GM18861 (cell line): ENCODE measurements around the gene MKNK2.

Experiments
- ATAC-seq: cut with Tn5 transposase; IDR thresholded peaks from one replicate; pipeline ENCODE4 v1.9.1; 2021; ENCODE audit not compliant: unreplicated experiment

MKNK2 gene

DNA sequence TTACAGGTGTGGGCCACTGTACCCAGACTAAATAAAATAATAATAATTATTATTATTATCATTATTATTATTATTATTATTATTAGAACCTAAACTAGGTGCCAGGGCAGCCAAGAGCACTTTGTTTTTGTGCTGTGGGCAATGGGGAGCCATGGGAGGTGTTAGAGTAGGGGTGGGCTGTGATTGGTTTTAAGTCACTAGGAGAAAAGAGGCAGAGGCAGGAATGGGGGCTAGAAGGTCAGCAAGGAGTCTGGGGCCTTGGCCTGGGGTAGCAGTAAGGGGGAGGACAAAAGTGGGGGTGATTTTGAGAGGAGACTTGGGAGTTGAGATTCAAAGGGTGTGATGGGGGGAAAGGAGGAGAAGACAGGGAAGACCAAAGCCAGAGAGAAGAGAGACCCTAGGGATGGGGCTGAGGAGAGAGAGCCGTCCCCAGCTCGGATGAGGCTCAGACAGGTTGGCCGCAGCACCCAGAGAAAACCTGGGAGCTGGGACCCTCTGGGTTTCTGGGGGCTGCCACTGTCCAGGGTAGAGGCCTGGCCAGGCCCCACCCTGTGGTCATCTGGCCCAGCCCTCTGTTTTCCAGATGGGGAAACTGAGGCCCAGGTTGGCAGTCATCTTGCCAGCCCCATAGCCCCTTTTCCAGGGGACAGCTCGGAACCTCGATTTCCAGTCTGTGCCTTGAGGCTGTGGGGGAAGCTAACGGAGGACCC is 17.8 kb downstream of the MKNK2 start:
- no peak for ATAC-seq

GRCh38 chr19:2032296-2032941 is 18.6 kb downstream of the MKNK2 start:
- no peak for ATAC-seq

- ATAC-seq: no peak
These were observed 23.7 kb downstream of the MKNK2 start for GRCh38 chr19:2027361-2027760.

GRCh38 chr19:2026770-2027169 is 24.3 kb downstream of the MKNK2 start:
- ATAC-seq: no peak

DNA sequence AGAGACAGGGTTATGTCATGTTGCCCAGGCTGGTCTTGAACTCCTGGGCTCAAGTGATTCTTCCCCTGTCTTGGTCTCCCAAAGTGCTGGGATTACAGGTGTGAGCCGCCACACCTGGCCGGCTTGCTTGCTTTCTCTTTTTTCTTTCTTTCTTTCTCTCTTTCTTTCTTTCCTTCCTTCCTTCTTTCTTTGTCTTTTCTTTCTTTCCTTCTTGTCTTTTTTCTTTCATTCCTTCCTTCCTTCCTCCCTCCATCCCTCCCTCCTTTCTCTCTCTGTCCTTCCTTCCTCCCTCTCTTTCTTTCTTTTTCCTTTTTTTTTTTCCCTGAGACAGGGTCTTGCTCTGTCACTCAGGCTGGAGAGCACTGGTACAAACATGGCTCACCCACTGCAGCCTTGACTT is 28.8 kb downstream of the MKNK2 start:
- no peak for ATAC-seq

GRCh38 chr19:2021453-2022140 is 29.4 kb downstream of the MKNK2 start:
- no peak for ATAC-seq

DNA sequence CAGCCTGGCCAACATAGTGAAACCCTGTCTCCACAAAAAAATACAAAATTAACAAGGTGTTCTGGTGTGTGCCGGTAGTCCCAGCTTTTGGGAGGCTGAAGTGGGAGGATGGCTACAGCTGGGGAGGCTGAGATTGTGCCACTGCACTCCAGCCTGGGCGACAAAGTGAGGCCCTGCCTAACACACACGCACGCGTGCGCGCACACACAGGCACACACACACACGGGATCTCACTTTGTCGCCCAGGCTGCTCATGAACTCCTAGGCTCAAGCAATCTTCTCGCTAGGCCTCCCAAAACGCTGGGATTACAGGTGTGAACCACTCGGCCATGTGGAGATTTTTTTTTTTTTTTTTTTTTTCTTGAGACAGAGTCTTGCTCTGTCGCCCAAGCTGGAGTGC is 32.3 kb downstream of the MKNK2 start:
- ATAC-seq: no peak

- ATAC-seq: no peak
These were observed 34.8 kb downstream of the MKNK2 start for GRCh38 chr19:2016041-2016807.

DNA sequence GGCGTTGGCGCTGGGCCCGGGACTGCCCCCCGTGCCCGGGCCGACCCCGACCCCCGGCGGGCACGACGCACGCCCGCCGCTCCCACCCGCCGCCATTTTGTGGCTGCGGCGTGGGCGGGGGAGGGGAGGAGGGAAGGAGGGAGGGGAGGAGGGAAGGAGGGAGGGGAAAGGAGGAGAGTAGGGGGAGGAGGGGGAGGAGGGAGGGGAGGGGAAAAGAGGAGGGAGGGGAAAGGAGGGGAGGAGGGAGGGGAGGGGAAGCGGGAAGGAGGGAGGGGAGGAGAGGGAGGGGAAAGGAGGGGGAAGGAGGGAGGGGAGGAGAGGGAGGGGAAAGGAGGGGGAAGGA is 35.5 kb downstream of the MKNK2 start, which contains the start of gene BTBD2:
TSS of gene BTBD2 (minus strand) at position 107 of the 343 bp plus-strand sequence. CDS start at position 96, 11 bp downstream.
- ATAC-seq: no peak

DNA sequence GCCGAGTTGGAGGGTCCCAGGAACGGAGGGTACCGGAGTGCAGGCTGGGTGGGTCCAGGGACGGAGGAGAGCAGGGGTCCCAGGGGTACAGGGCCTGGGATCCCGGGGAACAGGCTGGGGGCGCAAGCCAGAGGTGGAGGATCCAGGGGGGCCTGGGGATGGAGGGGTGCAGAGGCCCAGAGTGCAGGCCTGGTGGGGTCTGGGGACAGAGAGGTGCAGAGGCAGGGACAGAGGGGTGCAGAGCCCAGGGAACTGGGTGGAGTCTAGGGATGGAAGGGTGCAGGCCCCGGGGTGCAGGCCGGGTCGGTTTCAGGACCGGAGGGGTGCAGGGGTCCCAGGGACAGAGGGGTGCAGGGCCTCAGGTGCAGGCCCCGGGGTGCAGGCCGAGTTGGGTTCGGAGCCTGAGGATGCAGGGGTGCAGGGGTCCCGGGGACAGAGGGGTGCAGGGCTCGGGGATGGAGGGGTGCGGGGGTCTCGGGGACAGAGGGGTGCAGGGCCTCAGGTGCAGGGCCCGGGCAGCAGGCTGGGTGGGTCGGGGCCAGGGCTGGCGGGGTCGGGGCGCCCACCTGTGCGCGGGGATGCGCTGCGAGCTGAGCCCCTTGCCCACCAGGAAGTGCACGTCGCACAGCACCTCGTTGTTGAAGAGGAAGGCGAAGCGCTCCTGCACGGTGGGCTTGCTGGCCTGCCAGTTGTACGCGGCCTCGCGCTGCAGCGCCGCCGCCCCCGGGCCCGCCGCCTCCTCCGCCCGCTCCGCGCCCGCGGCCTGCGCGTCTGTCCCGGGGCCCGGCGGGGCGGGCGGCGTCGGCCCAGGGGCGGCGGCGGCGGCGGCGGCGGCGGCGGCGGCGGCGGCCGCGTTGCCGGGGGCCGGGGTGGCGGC is 36.1 kb downstream of the MKNK2 start:
- no peak for ATAC-seq

GRCh38 chr19:2014131-2014571 is 36.9 kb downstream of the MKNK2 start:
- no peak for ATAC-seq

GRCh38 chr19:2013683-2013961 is 37.4 kb downstream of the MKNK2 start:
- ATAC-seq: no peak

DNA sequence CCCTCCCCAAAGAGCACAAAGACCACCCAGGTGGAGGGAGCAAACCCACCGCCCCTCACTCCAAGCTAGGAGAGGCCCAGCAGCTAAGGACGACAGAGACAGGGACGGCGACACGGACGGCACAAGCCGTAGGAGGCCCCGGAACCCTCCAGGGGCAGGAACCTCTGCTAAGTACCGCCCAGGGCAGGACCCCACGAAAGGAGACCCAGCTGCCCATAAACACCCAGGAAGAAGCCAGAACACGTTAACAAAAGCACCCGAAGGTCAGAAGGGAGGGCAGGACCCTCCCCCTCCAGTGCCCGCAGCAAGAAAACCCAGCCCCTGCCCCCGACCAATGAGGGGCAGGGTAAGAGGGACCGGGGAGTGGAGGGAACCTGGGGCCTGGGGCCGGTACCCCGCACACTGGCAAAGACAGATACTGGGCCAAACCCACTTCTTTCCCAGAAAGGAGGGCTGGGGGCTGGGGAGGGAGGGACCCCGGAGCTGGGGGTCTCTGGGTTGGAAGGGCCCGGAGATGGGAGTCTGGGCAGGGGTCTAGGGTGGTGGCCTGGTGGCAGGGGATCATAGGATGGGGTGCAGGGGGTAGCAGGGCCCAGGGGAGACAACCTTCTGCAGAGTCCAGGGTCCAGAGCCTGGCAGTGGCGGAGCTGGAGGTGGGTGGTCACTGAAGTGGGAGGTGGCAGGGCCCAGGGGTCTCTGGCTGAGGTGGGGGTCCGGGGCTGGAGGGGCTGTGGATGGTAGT is 37.9 kb downstream of the MKNK2 start:
- no peak for ATAC-seq

- no peak for ATAC-seq
These were observed 39.9 kb downstream of the MKNK2 start for GRCh38 chr19:2011169-2011568.

DNA sequence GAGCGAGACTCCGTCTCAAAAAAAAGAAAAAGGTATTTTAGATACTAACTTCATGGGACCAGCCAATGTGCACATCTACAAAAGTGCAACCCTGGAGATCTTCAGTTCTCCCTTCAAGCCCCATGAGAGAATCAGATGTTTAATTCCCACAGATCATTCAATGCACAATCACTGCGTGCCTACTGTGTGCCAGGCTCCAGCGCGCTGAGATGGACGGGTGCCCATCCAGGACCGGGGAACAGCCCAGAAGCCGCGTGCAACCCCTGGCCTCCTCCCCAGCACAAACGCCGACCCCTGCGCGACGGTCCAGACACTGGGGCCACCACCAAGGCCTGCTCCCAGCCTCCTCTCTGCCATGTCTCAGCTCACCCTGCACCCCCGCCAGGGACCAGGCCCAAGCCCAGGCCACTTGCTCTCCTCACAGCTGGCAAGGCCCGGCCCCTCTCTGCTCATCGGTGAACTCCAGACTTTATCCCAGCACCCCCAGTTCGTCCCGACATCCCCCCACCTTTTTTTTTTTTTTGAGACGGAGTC is 40.8 kb downstream of the MKNK2 start:
- ATAC-seq: no peak

- ATAC-seq: no peak
These were observed 47.2 kb downstream of the MKNK2 start for GRCh38 chr19:2003874-2004273.

GRCh38 chr19:1999856-2000515 is 51.1 kb downstream of the MKNK2 start:
- ATAC-seq: no peak

DNA sequence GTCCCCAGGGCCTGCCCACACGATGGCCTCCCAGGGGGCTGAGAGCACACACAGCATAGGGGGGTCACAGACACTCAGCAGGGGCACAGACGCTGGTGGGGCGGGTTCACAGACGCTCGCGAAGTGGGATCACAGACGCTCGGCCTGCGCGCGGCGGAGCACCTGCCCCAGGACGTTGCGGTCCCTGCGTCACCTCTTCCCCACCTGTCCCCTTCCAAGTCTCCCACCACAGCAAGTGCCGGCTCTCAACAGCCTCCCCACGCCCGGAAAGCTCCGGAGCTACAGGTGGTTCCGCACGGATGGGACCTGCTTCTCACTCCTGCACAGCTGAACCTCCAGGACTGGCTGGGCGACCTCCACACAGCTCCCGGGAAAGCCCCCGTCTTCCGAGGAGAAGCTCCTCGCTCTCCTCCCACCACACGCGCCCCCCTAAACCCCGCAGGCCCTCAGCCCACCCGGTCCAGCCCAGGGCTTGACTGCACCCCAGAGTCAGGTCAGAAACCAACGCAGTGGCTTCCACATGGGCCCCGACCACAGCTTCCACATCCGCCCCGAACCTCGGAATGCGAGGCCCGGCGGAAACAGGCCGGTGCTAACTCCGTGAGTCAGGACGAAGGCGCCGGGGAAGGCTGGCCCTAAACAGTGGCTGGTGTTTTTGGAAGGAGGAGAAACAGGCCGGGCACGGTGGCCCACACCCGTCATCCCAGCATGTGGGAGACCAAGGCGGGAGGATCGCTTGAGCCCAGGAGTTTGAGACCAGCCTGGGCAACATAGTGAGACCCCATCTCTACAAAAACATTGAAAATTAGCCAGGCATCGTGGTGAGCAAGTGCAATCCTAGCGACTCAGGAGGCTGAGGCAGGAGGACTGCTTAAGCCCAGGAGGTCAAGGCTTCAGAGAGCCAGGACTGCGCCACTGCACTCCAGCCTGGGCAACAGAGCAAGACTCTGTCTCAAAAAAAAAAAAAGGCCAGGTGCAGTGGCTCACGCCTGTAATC is 52.0 kb downstream of the MKNK2 start:
- ATAC-seq: no peak
